H9 (cell line): ENCODE data around the gene LARP1. TPM values are rescaled to one million over a fixed set of nuclear protein-coding genes. Genes with fewer than 3 reads are reported as not detected.

ENCODE experiments used
- DNase-seq: peaks from one replicate; pipeline ENCODE4 v3.0.0-alpha.2; 2017
- H2AFZ ChIP-seq: one replicate; pipeline ENCODE4 v1.6.1; 2013; ENCODE audit warnings: mild to moderate bottlenecking, low read length, control low read depth, moderate library complexity
- H2AK5ac ChIP-seq: 2 replicates; pipeline ENCODE4 v1.6.1; 2013; ENCODE audit warnings: low read length, control low read depth, mixed read lengths; ENCODE audit not compliant: insufficient read length
- H2BK120ac ChIP-seq: one replicate; pipeline ENCODE4 v1.6.1; 2013; ENCODE audit warnings: low read depth, mild to moderate bottlenecking, low read length, control low read depth, inconsistent platforms; ENCODE audit not compliant: poor library complexity, severe bottlenecking
- H2BK12ac ChIP-seq: 2 replicates; pipeline ENCODE4 v1.6.1; 2013; ENCODE audit warnings: low read length, control low read depth, mixed read lengths, low read depth; ENCODE audit not compliant: insufficient read length
- H2BK15ac ChIP-seq: 2 replicates; pipeline ENCODE4 v1.6.1; 2013; ENCODE audit warnings: low read depth, low read length, control low read depth
- H2BK20ac ChIP-seq: one replicate; pipeline ENCODE4 v1.6.1; 2013; ENCODE audit warnings: low read depth, mild to moderate bottlenecking, low read length, control low read depth, inconsistent platforms; ENCODE audit not compliant: poor library complexity, severe bottlenecking
- H2BK5ac ChIP-seq: 2 replicates; pipeline ENCODE4 v1.6.1; 2013; ENCODE audit warnings: low read length, control low read depth, mixed read lengths; ENCODE audit not compliant: insufficient read length
- H3K14ac ChIP-seq: 2 replicates; pipeline ENCODE4 v1.6.1; 2013; ENCODE audit warnings: low read length, control low read depth; ENCODE audit not compliant: insufficient read depth
- H3K18ac ChIP-seq: 2 replicates; pipeline ENCODE4 v1.6.1; 2013; ENCODE audit warnings: low read depth, mild to moderate bottlenecking, mixed read lengths, low read length, control low read depth; ENCODE audit not compliant: insufficient read length
- H3K23ac ChIP-seq: 2 replicates; pipeline ENCODE4 v1.6.1; 2013; ENCODE audit warnings: low read length, control low read depth, mixed read lengths, low read depth; ENCODE audit not compliant: insufficient read length
- H3K23me2 ChIP-seq: 2 replicates; pipeline ENCODE4 v1.6.1; 2013; ENCODE audit warnings: low read depth, mild to moderate bottlenecking, mixed read lengths, low read length, control low read depth; ENCODE audit not compliant: insufficient read length, poor library complexity, severe bottlenecking
- H3K27ac ChIP-seq: 2 replicates; pipeline ENCODE4 v1.5.1; 2013; ENCODE audit warnings: low read length, control low read depth, mixed read lengths, low read depth; ENCODE audit not compliant: insufficient read length
- H3K27me3 ChIP-seq: 2 replicates; pipeline ENCODE4 v1.6.1; 2013; ENCODE audit warnings: low read length, control low read depth, inconsistent platforms; ENCODE audit not compliant: insufficient read depth
- H3K4ac ChIP-seq: 2 replicates; pipeline ENCODE4 v1.6.1; 2013; ENCODE audit warnings: low read depth, mild to moderate bottlenecking, control low read depth, inconsistent platforms, low read length, moderate library complexity
- H3K4me1 ChIP-seq: 2 replicates; pipeline ENCODE4 v1.6.1; 2013; ENCODE audit warnings: low read length, control low read depth, inconsistent platforms; ENCODE audit not compliant: insufficient read depth
- H3K4me2 ChIP-seq: 2 replicates; pipeline ENCODE4 v1.6.1; 2013; ENCODE audit warnings: low read length, control low read depth, mixed read lengths; ENCODE audit not compliant: insufficient read length, insufficient read depth
- H3K56ac ChIP-seq: 2 replicates; pipeline ENCODE4 v1.6.1; 2013; ENCODE audit warnings: low read depth, mild to moderate bottlenecking, mixed read lengths, low read length, control low read depth; ENCODE audit not compliant: insufficient read length
- H3K79me1 ChIP-seq: 2 replicates; pipeline ENCODE4 v1.6.1; 2013; ENCODE audit warnings: low read depth, mild to moderate bottlenecking, moderate library complexity, low read length, control low read depth, inconsistent platforms; ENCODE audit not compliant: insufficient read depth, poor library complexity, severe bottlenecking
- H3K79me2 ChIP-seq: 2 replicates; pipeline ENCODE4 v1.6.1; 2013; ENCODE audit warnings: low read length, control low read depth, inconsistent platforms; ENCODE audit not compliant: insufficient read depth
- H3K9ac ChIP-seq: 2 replicates; pipeline ENCODE4 v1.6.1; 2013; ENCODE audit warnings: low read length, control low read depth, mixed read lengths; ENCODE audit not compliant: insufficient read length; ENCODE audit errors: extremely low read depth
- H3K9me3 ChIP-seq: one replicate; pipeline ENCODE4 v1.6.1; 2013; ENCODE audit warnings: low read depth, low read length, inconsistent platforms; ENCODE audit not compliant: control insufficient read depth
- H3T11ph ChIP-seq: one replicate; pipeline ENCODE4 v1.6.1; 2013; ENCODE audit warnings: mild to moderate bottlenecking, low read length, control low read depth, inconsistent platforms
- H4K20me1 ChIP-seq: one replicate; pipeline ENCODE4 v1.6.1; 2013; ENCODE audit not compliant: control insufficient read depth, insufficient read length, insufficient read depth
- H4K5ac ChIP-seq: 2 replicates; pipeline ENCODE4 v1.6.1; 2013; ENCODE audit warnings: low read depth, mild to moderate bottlenecking, mixed read lengths, low read length, control low read depth; ENCODE audit not compliant: insufficient read length
- H4K8ac ChIP-seq: replicated peaks from 2 replicates; pipeline ENCODE4 v1.6.1; 2013; ENCODE audit warnings: low read length, control low read depth, mixed read lengths, low read depth; ENCODE audit not compliant: insufficient read length
- H4K91ac ChIP-seq: 2 replicates; pipeline ENCODE4 v1.6.1; 2013; ENCODE audit warnings: low read depth, mild to moderate bottlenecking, moderate library complexity, mixed read lengths, low read length, control low read depth; ENCODE audit not compliant: insufficient read length
- H3K27ac Mint-ChIP-seq, 3 experiments: 2 replicates in 2 of 3; 3 replicates in 1 of 3; pipeline ENCODE4 v1.8.0; 2020 to 2021; ENCODE audit warnings: mixed read lengths in 3 of 3, mild to moderate bottlenecking in 1 of 3, moderate library complexity in 1 of 3
- H3K27me3 Mint-ChIP-seq: 2 replicates; pipeline ENCODE4 v1.8.0; 2021; ENCODE audit warnings: low read depth, mild to moderate bottlenecking, moderate library complexity, mixed read lengths
- H3K36me3 Mint-ChIP-seq, 3 experiments: 2 replicates in 2 of 3; 3 replicates in 1 of 3; pipeline ENCODE4 v1.8.0; 2020 to 2021; ENCODE audit warnings: low read depth in 3 of 3, mixed read lengths in 3 of 3; ENCODE audit not compliant: insufficient read depth in 1 of 3
- H3K4me1 Mint-ChIP-seq, 2 experiments: 2 replicates each; pipeline ENCODE4 v1.8.0; 2020; ENCODE audit warnings: mixed read lengths in 2 of 2
- H3K4me3 Mint-ChIP-seq, 2 experiments: 2 replicates in 1 of 2; 3 replicates in 1 of 2; pipeline ENCODE4 v1.8.0; 2020 to 2021; ENCODE audit warnings: mild to moderate bottlenecking in 2 of 2, mixed read lengths in 2 of 2, moderate library complexity in 1 of 2
- H3K9me3 Mint-ChIP-seq, 2 experiments: 2 replicates in 1 of 2; 3 replicates in 1 of 2; pipeline ENCODE4 v1.8.0; 2020; ENCODE audit warnings: mild to moderate bottlenecking in 2 of 2, mixed read lengths in 2 of 2, moderate library complexity in 1 of 2
- CTCF ChIP-seq: fragments of 200-600 bp; sonication (generic); conservative IDR thresholded peaks from 3 replicates; pipeline ENCODE4 v1.8.0; 2021; ENCODE audit warnings: antibody characterized with exemption, mild to moderate bottlenecking
- WGBS: extraction: QIAGEN DNeasy Blood & Tissue Kit; methylation state at CpG from one replicate; pipeline ENCODE4 v1.1.7; 2013; ENCODE audit warnings: missing lambda C conversion rate, low lambda C conversion rate, mixed read lengths; ENCODE audit not compliant: insufficient read length; ENCODE audit errors: extremely low coverage; 5-methylcytosine and 5-hydroxymethylcytosine counted together
- total RNA-seq: library from RNA; stranded (reverse); gene quantifications from 2 replicates; pipeline ENCODE4 v1.2.1, GENCODE V29; 2021

Gene LARP1
- total RNA-seq, 1 experiment from 2014 or later = 405 TPM

- Histone ChIP-seq H4K20me1 (no peaks in the 10 kb centered on the region), H4K8ac (no peak overlapping the region), H3K9ac (no peak overlapping the region), H3K27me3 (no peaks in the 10 kb centered on the region), H4K5ac (no peak overlapping the region), H2AK5ac (no peak overlapping the region), H3K56ac (no peak overlapping the region), H4K91ac (no peak overlapping the region), H3K23me2 (no peaks in the 10 kb centered on the region), H3T11ph (no peak overlapping the region), H2BK120ac (no peak overlapping the region), H3K79me2 (peaks cover 85% of the 10 kb centered on the region), H2AFZ (no peak overlapping the region), H3K79me1 (peaks cover 3% of the 10 kb centered on the region), H3K4ac (no peak overlapping the region), H3K14ac (no peak overlapping the region), H2BK5ac (no peak overlapping the region), H3K23ac (no peak overlapping the region), H3K27ac (no peak overlapping the region), H3K4me1 (peaks cover 21% of the 10 kb centered on the region), H2BK12ac (no peak overlapping the region), H3K4me2 (no peak overlapping the region), H3K9me3 (no peaks in the 10 kb centered on the region), H2BK15ac (no peak overlapping the region), H3K18ac (no peak overlapping the region), H2BK20ac (no peak overlapping the region)
- H3K4me3 Mint-ChIP-seq = peak overlapping the region in 1 of 2 experiments; percentile 58; a peak in 2 of 5 replicates
- no peaks in the 10 kb centered on the region for H3K9me3 Mint-ChIP-seq
- no peak for DNase-seq
- no CpG with 5 or more reads among the region's 3 CpGs for WGBS
- no peaks in the 10 kb centered on the region for H3K27me3 Mint-ChIP-seq
- H3K36me3 Mint-ChIP-seq = peaks cover 0 to 8% (median 3%) of the 10 kb centered on the region in 3 experiments; a peak in 3 of 7 replicates
- H3K27ac Mint-ChIP-seq = peak overlapping the region in 2 of 3 experiments; percentile 59 to 78; a peak in 4 of 7 replicates
- H3K4me1 Mint-ChIP-seq = peaks cover 70 to 74% of the 10 kb centered on the region in 2 experiments
- no peak for TF ChIP-seq CTCF
Observed at GRCh38 chr5:154773326-154773725, 18.1 kb downstream of the LARP1 start.
